Inflammatory macrophage treated with lipopolysaccharide for 1 hour (primary cell): ENCODE results near the gene RAB23.
A peak's percentile ranks its signal among the peaks of the same experiment; 100 is the strongest.

ENCODE experiments used
- DNase-seq, 2 donors: peaks; one replicate each; pipeline ENCODE4 v3.0.0-alpha.2; 2020 to 2022

Gene RAB23

DNA sequence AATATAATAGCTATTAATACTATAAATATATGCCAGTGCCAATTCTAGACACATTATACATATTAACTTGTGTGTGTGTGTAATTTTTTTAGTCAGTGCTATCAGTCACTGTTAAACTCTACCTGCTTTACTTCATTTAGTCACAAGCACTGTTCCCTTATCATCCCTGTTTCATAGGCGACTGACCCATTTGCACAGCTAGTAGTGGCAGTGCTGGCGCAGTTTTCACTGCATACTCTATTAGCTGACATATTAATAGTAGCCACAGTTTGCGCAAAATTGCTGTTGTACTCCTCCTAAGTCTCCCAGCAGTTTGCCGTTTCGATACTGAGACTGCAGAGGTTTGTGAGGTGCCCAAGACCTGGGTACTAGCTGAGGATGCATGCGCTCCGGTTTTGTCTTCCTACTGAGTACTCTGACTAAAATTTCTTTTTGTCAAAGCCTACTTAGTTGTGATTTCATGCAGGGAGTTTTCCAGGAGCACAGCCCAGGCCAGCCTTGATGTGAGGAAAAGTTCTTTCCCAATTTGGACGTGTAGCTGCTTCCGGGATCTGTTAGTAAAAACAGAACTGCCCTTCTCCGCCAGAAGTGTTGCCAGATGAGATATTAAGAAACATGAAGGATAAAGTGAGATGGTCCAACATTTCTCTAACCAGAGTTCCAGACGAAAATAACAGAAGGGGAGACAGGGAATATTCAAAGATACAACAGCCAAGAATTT, 44.4 kb downstream of the RAB23 start:
- no peak for DNase-seq

- no peak for DNase-seq
These were observed 47.6 kb downstream of the RAB23 start for GRCh38 chr6:57174511-57174907.

GRCh38 chr6:57173886-57174510, 48.1 kb downstream of the RAB23 start:
- peak; percentile 14 to 40 for DNase-seq

GRCh38 chr6:57173056-57173885, 48.8 kb downstream of the RAB23 start:
- peak in 1 of 2 donors; percentile 9 for DNase-seq

GRCh38 chr6:57172136-57173055, 49.7 kb downstream of the RAB23 start, which contains the start of gene BAG2:
TSS of gene BAG2 (plus strand) at chr6:57172326. CDS start at chr6:57172698, 372 bp downstream.
- peak; percentile 76 to 85 for DNase-seq

DNA sequence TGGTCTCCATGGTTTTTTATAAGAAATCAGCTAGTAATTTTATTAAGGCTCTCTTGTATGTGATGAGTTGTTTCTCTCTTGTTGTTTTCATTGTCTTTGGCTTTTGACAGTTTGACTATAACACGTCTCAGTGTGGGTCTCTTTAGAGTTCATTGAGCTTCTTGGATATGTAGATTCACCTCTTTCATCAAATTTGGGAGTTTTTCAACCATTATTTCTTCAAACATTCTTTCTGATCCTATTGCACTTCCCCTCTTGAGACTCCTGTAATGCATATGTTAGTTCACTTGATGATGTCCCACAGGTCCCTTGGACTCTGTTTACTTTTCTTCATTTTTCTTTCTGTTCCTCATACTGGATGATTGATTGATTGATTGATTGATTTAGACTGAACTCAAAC, 57.0 kb downstream of the RAB23 start:
- DNase-seq, result no peak

DNA sequence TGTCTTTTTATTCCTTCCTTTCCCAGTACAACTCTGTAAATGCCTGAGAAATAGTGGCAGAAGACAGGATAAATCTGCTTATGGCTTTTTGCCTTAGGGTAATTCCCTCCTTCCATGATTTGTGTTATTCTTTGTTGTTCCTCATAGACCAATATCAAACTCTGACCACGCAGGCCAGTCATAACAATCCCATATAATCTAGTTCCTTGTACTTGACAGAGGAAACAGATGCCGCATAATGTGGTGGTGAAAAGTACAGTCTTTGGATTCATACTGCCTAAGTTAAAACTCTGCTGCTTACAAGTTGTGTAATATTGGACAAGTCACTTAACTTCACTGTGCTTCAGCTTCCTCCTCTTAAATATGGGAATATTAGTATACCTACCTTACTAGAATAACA, 58.2 kb downstream of the RAB23 start:
- no peak for DNase-seq

DNA sequence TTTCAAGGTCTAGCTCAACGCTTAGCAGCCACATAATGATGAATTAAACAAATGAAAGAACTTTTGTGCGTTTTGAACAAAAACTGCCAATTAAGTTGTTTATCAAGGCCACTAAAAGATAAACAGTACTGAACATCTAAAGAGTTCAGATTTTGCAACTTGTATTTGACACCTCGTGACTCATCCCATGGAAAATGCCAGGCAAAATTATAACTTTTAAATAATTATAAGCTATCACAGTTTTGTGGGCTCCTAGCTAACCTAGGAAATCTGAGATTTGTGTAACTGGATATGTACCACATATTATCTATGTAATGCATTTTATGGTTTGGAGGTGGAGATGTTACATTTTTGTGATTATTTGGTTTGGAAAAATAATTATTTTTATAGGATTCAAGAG, 59.6 kb downstream of the RAB23 start:
- no peak for DNase-seq

GRCh38 chr6:57162028-57162427, 60.1 kb downstream of the RAB23 start:
- DNase-seq, result no peak

GRCh38 chr6:57159127-57159526, 63.0 kb downstream of the RAB23 start:
- DNase-seq, result no peak

DNA sequence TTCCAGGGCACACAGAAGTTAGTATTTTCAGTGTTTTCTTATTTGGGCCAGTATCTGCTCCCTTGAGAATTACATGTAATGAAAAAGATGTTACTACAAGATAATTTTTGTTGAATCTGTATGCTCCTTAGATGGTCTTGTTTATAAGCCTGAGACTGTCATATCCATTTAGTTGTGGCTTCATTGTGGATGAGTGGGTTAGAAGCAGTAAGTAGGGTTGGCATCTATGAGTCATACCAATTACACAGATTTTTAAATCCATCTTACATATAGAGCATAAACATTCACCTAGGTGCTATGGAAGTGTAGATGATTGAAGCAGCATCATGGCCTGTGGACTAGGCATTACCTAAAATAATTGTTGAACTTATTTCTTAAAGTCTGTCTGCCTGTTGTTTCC, 63.4 kb downstream of the RAB23 start:
- no peak for DNase-seq

GRCh38 chr6:57147955-57148858, 73.9 kb downstream of the RAB23 start:
- no peak for DNase-seq

DNA sequence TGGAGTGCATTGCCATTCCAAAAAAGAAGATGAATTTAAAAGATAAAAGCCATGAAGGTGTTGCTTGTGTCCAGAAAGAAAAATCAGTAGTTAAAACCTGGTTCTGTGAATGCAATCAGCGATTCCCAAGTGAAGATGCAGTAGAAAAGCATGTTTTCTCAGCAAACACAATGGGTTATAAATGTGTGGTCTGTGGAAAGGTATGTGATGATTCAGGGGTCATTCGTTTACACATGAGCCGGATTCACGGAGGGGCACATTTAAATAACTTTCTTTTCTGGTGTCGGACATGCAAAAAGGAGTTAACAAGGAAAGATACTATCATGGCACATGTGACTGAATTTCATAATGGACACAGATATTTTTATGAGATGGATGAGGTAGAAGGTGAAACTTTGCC, 74.7 kb downstream of the RAB23 start:
- no peak for DNase-seq

DNA sequence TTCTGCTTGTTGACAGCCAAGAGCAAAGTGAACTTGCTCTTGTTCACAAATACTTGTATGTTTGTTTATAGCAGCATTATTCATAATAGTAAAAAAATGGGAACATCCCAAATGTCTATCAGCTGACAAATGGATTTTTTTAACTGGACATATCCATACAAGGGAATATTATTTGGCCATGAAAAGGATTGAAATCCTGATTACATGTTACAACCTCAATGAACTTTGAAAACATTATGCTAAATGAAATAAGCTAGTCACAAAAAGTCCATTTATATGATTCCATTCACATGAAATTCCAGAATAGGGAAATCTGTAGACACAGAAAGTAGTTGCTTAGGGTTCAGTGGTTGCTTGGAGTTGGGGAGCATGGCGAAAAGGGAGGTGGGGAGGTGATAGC, 78.4 kb downstream of the RAB23 start:
- DNase-seq, result no peak

DNA sequence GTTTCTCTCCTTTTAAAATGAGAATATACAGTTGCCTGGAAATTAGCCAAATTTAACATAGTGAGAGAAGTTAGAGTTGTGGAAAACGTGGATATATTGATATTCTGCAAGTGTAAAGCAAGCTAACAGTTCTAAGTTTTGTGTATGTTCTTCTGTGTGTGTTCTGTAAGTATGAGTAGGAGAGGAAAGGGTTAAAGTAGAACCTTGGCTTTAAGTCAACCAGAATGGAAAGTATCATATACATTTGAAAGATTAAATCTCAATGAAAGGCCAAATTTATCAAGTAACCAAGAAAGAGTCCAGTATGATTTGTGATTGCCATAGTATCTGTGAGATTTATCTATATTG, 80.0 kb downstream of the RAB23 start:
- no peak for DNase-seq

DNA sequence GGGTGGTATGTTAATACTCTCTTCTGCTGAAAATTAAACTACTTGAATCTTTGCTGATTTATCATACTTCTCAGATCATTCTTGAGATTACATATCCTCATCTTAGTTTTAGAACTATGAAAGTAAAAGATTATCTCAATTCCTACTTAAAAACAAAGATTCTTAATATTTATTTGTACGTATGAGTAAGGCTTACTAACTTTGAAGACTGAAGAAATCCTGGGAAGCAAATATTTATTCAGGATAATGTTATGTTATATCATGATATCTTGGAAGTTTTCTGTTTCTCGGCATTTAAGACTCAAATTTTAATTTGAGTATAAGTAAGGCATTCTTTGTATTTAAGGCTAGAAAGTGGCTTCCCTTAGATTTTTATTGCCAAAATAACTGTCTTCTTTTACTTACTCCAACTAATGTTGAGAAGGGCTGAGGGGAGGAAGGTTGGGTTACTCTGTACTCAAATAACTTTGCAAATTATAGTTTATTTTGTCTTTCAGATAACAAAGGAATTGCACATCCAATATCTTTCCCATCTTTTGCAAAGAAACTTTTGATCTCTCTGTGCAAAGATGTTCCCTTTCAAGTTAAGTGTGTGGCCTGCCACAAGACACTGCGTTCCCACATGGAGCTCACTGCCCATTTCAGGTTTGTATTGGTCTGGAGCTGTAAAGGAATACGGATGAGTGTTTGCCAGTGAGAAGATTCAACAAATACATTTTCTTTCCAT, 80.5 kb downstream of the RAB23 start:
- no peak for DNase-seq

GRCh38 chr6:57138026-57138425, 84.1 kb downstream of the RAB23 start:
- no peak for DNase-seq

GRCh38 chr6:57137350-57137749, 84.8 kb downstream of the RAB23 start:
- DNase-seq, result no peak
